HG02759 (cell line): ENCODE data around the gene PRKAB2.
"Not testable (repeated sequence)": the region's sequence is repeated elsewhere in the genome, so short reads cannot be mapped to it uniquely, and the experiment has no call there.

Source experiments
- ATAC-seq: cut with Tn5 transposase; IDR thresholded peaks from one replicate; pipeline ENCODE4 v1.9.1; 2021; ENCODE audit warnings: mild to moderate bottlenecking, moderate library complexity; ENCODE audit not compliant: unreplicated experiment

PRKAB2 gene

GRCh38 chr1:147172168-147173016 lies at the start of gene PRKAB2:
PRKAB2 (minus strand) TSS chr1:147172470; CDS start chr1:147172144, 326 bp downstream.
- peak; percentile 89 for ATAC-seq

- ATAC-seq = no peak
Measured at GRCh38 chr1:147218606-147219005, 46.3 kb upstream of the PRKAB2 start.

GRCh38 chr1:147217141-147217540 lies 44.9 kb upstream of the PRKAB2 start:
- ATAC-seq = no peak

GRCh38 chr1:147216124-147216523 lies 43.9 kb upstream of the PRKAB2 start:
- ATAC-seq = no peak

- no peak for ATAC-seq
Measured at GRCh38 chr1:147215540-147215916, 43.3 kb upstream of the PRKAB2 start.

GRCh38 chr1:147214842-147215539 lies 42.7 kb upstream of the PRKAB2 start:
- ATAC-seq = no peak

GRCh38 chr1:147214325-147214724 lies 42.1 kb upstream of the PRKAB2 start:
- ATAC-seq = no peak

- ATAC-seq = no peak
Measured at GRCh38 chr1:147213271-147213670, 41.0 kb upstream of the PRKAB2 start.

GRCh38 chr1:147211577-147211976 lies 39.3 kb upstream of the PRKAB2 start:
- ATAC-seq = no peak

GRCh38 chr1:147210987-147211386 lies 38.7 kb upstream of the PRKAB2 start:
- ATAC-seq = no peak

- no peak for ATAC-seq
Measured at GRCh38 chr1:147209825-147210821, 37.9 kb upstream of the PRKAB2 start.

- no peak for ATAC-seq
Measured at GRCh38 chr1:147208619-147209018, 36.3 kb upstream of the PRKAB2 start.

- ATAC-seq = no peak
Measured at GRCh38 chr1:147207192-147207591, 34.9 kb upstream of the PRKAB2 start.

- no peak for ATAC-seq
Measured at GRCh38 chr1:147204080-147204479, 31.8 kb upstream of the PRKAB2 start.

- no peak for ATAC-seq
Measured at GRCh38 chr1:147202576-147202975, 30.3 kb upstream of the PRKAB2 start.

- ATAC-seq = no peak
Measured at GRCh38 chr1:147201786-147202185, 29.5 kb upstream of the PRKAB2 start.

GRCh38 chr1:147201276-147201675 lies 29.0 kb upstream of the PRKAB2 start:
- no peak for ATAC-seq

GRCh38 chr1:147197324-147197723 lies 25.1 kb upstream of the PRKAB2 start:
- not testable (repeated sequence) for ATAC-seq

GRCh38 chr1:147189514-147189913 lies 17.2 kb upstream of the PRKAB2 start:
- ATAC-seq = no peak

GRCh38 chr1:147185432-147185831 lies 13.2 kb upstream of the PRKAB2 start:
- ATAC-seq = no peak
